GM21825 (cell line): ENCODE data around the gene LIN7A.

Source experiments
- ATAC-seq: cut with Tn5 transposase; IDR thresholded peaks from one replicate; pipeline ENCODE4 v1.9.1; 2021; ENCODE audit warnings: mild to moderate bottlenecking, moderate library complexity; ENCODE audit not compliant: unreplicated experiment

Gene LIN7A

GRCh38 chr12:80766210-80766609 is 171.5 kb downstream of the LIN7A start:
- ATAC-seq = no peak

GRCh38 chr12:80763874-80764273 is 173.9 kb downstream of the LIN7A start:
- ATAC-seq = no peak

GRCh38 chr12:80761838-80762237 is 175.9 kb downstream of the LIN7A start:
- no peak for ATAC-seq

- no peak for ATAC-seq
Observed at GRCh38 chr12:80756875-80757274, 180.9 kb downstream of the LIN7A start.

- no peak for ATAC-seq
Observed at GRCh38 chr12:80754274-80754673, 183.5 kb downstream of the LIN7A start.

GRCh38 chr12:80752464-80752863 is 185.3 kb downstream of the LIN7A start:
- no peak for ATAC-seq

GRCh38 chr12:80749456-80749855 is 188.3 kb downstream of the LIN7A start:
- ATAC-seq = no peak

- ATAC-seq = no peak
Observed at GRCh38 chr12:80747800-80748199, 189.9 kb downstream of the LIN7A start.

GRCh38 chr12:80745851-80746505 is 191.8 kb downstream of the LIN7A start:
- ATAC-seq = no peak
